ENCODE data around the gene EXOC6B. TPM values are rescaled to one million over a fixed set of nuclear protein-coding genes. Genes with fewer than 3 reads are reported as not detected.

The EXOC6B gene
- total RNA-seq, 1 donor: 24.6 TPM

DNA sequence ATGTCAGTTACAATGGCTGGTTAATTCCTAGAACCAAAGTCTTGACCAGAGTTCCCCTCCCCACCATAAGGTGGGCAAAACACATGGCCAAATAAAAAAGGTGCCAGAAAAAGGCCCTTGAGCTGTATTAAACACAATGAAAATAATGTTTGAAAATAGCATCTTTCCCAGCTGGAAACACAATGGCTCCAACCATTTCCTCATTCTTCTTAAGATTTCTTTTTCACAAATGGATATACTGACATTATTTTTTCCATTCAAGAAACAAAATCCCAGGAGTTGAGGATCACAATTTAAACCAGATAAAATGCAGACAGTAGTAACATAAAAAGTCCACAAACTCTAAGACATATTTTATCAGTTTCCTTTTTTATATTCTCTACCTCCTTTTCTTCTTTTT, 143.8 kb downstream of the EXOC6B start:
- Histone ChIP-seq H3K9me3 (ENCODE audit: low read depth, low read length) (no peaks in the 10 kb centered on the region), H3K4me1 (ENCODE audit: insufficient read depth, low read length) (no peaks in the 10 kb centered on the region), H2AFZ (ENCODE audit: low read length) (no peak overlapping the region), H3K36me3 (ENCODE audit: insufficient read depth, low read length) (no peaks in the 10 kb centered on the region), H3K4me3 (ENCODE audit: insufficient read depth, low read length) (no peak overlapping the region), H3K4me2 (ENCODE audit: insufficient read depth, low read length) (no peak overlapping the region), H3K79me2 (ENCODE audit: insufficient read depth, low read length) (no peaks in the 10 kb centered on the region), H3K27ac (ENCODE audit: low read depth, low read length) (no peak overlapping the region), H4K20me1 (ENCODE audit: insufficient read depth, low read length) (no peaks in the 10 kb centered on the region), H3K27me3 (ENCODE audit: insufficient read depth, low read length) (no peaks in the 10 kb centered on the region)
- DNase-seq (ENCODE audit: insufficient read length, low spot score, missing footprints): no peak
- no peak for TF ChIP-seq CTCF (IDR thresholded peaks at IDR 0.05; ENCODE audit: extremely low read depth, low read depth, low read length)

GRCh38 chr2:72681016-72681995, 144.5 kb downstream of the EXOC6B start:
- Histone ChIP-seq H3K4me3 (ENCODE audit: insufficient read depth, low read length) (no peak overlapping the region), H4K20me1 (ENCODE audit: insufficient read depth, low read length) (no peaks in the 10 kb centered on the region), H3K4me1 (ENCODE audit: insufficient read depth, low read length) (no peaks in the 10 kb centered on the region), H3K27ac (ENCODE audit: low read depth, low read length) (no peak overlapping the region), H3K79me2 (ENCODE audit: insufficient read depth, low read length) (no peaks in the 10 kb centered on the region), H3K27me3 (ENCODE audit: insufficient read depth, low read length) (no peaks in the 10 kb centered on the region), H2AFZ (ENCODE audit: low read length) (no peak overlapping the region), H3K4me2 (ENCODE audit: insufficient read depth, low read length) (no peak overlapping the region), H3K36me3 (ENCODE audit: insufficient read depth, low read length) (no peaks in the 10 kb centered on the region), H3K9me3 (ENCODE audit: low read depth, low read length) (no peaks in the 10 kb centered on the region)
- TF ChIP-seq CTCF (IDR thresholded peaks at IDR 0.05; ENCODE audit: extremely low read depth, low read depth, low read length): no peak
- DNase-seq (ENCODE audit: insufficient read length, low spot score, missing footprints): no peak

GRCh38 chr2:72678024-72678423, 147.8 kb downstream of the EXOC6B start:
- no peak overlapping the region for H2AFZ ChIP-seq (ENCODE audit: low read length)
- no peaks in the 10 kb centered on the region for H4K20me1 ChIP-seq (ENCODE audit: insufficient read depth, low read length)
- no peak for TF ChIP-seq CTCF (IDR thresholded peaks at IDR 0.05; ENCODE audit: extremely low read depth, low read depth, low read length)
- no peak overlapping the region for H3K4me3 ChIP-seq (ENCODE audit: insufficient read depth, low read length)
- H3K79me2 ChIP-seq (ENCODE audit: insufficient read depth, low read length): no peaks in the 10 kb centered on the region
- H3K4me1 ChIP-seq (ENCODE audit: insufficient read depth, low read length): peaks cover 3% of the 10 kb centered on the region
- no peaks in the 10 kb centered on the region for H3K27me3 ChIP-seq (ENCODE audit: insufficient read depth, low read length)
- no peaks in the 10 kb centered on the region for H3K36me3 ChIP-seq (ENCODE audit: insufficient read depth, low read length)
- DNase-seq (ENCODE audit: insufficient read length, low spot score, missing footprints): no peak
- H3K27ac ChIP-seq (ENCODE audit: low read depth, low read length): no peak overlapping the region
- no peaks in the 10 kb centered on the region for H3K9me3 ChIP-seq (ENCODE audit: low read depth, low read length)
- H3K4me2 ChIP-seq (ENCODE audit: insufficient read depth, low read length): no peak overlapping the region

DNA sequence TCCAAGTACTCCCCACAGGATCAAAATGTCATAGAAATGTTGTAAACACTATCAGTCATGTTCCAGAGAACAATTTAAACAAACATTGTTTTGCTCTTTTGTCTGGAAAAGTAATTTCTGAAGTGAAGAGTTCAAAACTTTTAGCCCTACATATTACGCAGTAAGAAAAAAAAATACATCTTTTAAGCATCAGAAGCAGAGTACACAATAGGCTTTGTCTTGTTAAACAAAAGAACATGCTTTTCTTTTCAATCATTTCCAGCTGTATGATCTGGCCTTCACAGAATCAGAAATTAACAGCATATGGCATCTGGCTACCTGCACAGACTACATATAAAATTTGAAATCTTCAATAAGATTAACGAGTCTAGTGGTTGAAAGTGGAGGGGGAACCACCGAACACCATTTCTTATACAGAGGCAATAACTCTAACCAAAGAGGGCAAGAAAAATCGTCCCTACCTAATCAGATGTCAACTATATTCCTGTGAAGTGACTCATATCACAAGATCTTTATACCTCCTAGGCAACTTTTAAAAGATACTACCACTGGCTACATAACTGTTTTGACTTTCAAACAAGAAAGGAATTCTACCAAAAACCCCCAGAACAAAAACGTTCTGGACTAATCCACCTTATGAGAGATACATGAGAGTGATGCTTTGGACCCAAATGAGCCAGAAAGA, 149.3 kb downstream of the EXOC6B start:
- no peaks in the 10 kb centered on the region for H3K27me3 ChIP-seq (ENCODE audit: insufficient read depth, low read length)
- H3K4me2 ChIP-seq (ENCODE audit: insufficient read depth, low read length): no peak overlapping the region
- no peaks in the 10 kb centered on the region for H3K79me2 ChIP-seq (ENCODE audit: insufficient read depth, low read length)
- H3K9me3 ChIP-seq (ENCODE audit: low read depth, low read length): no peaks in the 10 kb centered on the region
- no peak overlapping the region for H3K4me3 ChIP-seq (ENCODE audit: insufficient read depth, low read length)
- no peak overlapping the region for H3K27ac ChIP-seq (ENCODE audit: low read depth, low read length)
- no peak for DNase-seq (ENCODE audit: insufficient read length, low spot score, missing footprints)
- no peak overlapping the region for H2AFZ ChIP-seq (ENCODE audit: low read length)
- TF ChIP-seq CTCF (IDR thresholded peaks at IDR 0.05; ENCODE audit: extremely low read depth, low read depth, low read length): no peak
- H3K4me1 ChIP-seq (ENCODE audit: insufficient read depth, low read length): peaks cover 4% of the 10 kb centered on the region
- no peaks in the 10 kb centered on the region for H4K20me1 ChIP-seq (ENCODE audit: insufficient read depth, low read length)
- H3K36me3 ChIP-seq (ENCODE audit: insufficient read depth, low read length): no peaks in the 10 kb centered on the region

All from osteoblast (primary cell).